Measurements from ENCODE around the gene F3. TPM values are rescaled to one million over a fixed set of nuclear protein-coding genes. Genes with fewer than 3 reads are reported as not detected.
A peak's percentile ranks its signal among the peaks of the same experiment; 100 is the strongest.

Gene F3
- polyA plus RNA-seq, 3 donors from 2014 or later, result not detected

DNA sequence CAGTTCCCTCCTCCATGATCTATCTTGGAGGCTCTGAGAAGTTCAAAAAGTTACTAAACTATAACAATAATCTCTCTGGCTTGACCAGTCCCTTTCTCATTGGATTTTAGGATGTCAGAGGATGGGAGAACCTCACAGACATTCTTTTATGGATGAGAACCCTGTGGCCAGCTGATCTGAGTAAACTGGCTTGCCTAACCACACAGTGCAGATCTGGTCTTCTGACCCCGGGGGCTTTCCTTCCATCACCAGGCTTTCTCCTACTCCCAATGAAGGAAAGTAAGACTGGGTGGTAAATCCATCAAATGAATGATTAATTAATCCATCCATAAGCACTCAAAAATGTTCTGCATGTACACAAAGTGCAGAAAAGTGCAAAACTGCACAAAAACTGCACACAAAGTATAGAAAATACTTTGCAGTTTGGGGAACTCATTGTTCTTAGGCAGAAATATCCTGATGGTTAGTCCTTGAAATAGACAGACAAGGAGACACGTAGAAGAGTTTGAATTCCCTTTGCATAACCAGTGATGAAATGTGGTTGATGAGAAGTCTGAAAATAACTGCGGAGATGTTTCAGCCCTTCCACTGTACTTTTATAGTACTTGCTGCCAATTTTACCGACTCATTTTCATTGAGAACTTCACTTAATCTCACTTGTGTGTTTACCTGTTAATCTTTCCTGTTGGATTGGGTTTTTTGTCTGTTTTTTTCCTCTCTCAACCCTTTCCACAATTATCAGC, 2.5 kb upstream of the F3 start:
- H3K27ac Mint-ChIP-seq, result no peak overlapping the region
- peaks cover 19 to 20% of the 10 kb centered on the region in 2 donors for H3K4me1 Mint-ChIP-seq
- H3K9me3 Mint-ChIP-seq, result peaks cover 0 to 3% (median 0%) of the 10 kb centered on the region in 6 donors
- H3K27me3 Mint-ChIP-seq (ENCODE audit: low read depth in 3 of 3), result peaks cover 8 to 28% (median 12%) of the 10 kb centered on the region in 3 donors
- no peaks in the 10 kb centered on the region for H3K36me3 Mint-ChIP-seq
- DNase-seq, result no peak
- H3K4me3 Mint-ChIP-seq, result no peak overlapping the region

GRCh38 chr1:94543001-94543400, 1.4 kb upstream of the F3 start:
- Mint-ChIP-seq H3K27me3 (ENCODE audit: low read depth in 3 of 3) (peaks cover 8 to 28% (median 14%) of the 10 kb centered on the region in 3 donors), H3K9me3 (peaks cover 0 to 3% (median 0%) of the 10 kb centered on the region in 6 donors), H3K4me3 (peak overlapping the region; percentile 65 to 79 (median 78)), H3K36me3 (no peaks in the 10 kb centered on the region), H3K4me1 (peaks cover 19 to 20% of the 10 kb centered on the region in 2 donors), H3K27ac (no peak overlapping the region)
- no peak for DNase-seq

DNA sequence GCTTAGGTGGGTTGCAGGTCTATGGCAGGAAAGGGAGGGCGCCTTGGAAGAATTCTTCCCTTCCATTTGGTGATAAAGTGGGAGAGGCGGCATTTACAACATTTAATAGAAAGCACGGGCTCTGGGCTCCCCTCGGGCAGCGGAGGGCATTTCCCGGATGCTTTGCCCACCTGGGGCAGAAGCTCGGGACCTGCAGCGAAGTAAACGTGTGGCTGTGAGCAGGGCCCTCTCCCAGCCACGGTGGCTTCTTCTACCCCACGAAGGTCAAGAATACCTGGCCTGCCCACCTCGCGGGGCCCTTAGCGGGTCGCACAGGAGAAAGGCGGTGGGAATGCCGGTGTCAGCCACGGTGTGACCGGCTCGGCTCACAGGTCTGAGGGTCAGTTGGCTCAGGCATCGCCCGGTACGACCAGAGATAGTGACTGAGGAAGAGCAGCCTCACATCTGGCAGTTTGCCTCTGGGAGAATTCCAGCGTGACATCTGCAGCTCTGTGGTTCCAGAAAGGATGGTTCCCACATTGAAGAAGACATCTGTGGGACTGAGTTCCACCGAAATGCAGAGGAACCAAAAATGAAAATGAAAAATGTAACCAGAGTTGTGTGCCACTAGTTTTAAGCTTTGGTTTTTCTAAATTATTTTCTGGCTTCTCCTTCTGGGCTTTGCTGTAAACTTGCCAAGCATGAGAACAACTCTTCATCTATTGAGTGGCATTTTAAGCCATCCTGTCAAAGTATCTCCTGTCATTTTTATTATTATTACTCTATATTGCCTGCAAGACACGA, 720 bp upstream of the F3 start:
- peak overlapping the region; percentile 65 to 79 (median 78) for H3K4me3 Mint-ChIP-seq
- DNase-seq, result peak in 1 of 3 donors; percentile 10
- H3K27me3 Mint-ChIP-seq (ENCODE audit: low read depth in 3 of 3), result peaks cover 8 to 28% (median 14%) of the 10 kb centered on the region in 3 donors
- no peaks in the 10 kb centered on the region for H3K36me3 Mint-ChIP-seq
- H3K4me1 Mint-ChIP-seq, result peaks cover 19 to 20% of the 10 kb centered on the region in 2 donors
- no peak overlapping the region for H3K27ac Mint-ChIP-seq
- H3K9me3 Mint-ChIP-seq, result peaks cover 0 to 3% (median 0%) of the 10 kb centered on the region in 6 donors

- no peak for DNase-seq
- H3K4me1 Mint-ChIP-seq, result peaks cover 19 to 20% of the 10 kb centered on the region in 2 donors
- H3K27me3 Mint-ChIP-seq (ENCODE audit: low read depth in 3 of 3), result peaks cover 8 to 25% (median 14%) of the 10 kb centered on the region in 3 donors
- H3K36me3 Mint-ChIP-seq, result no peaks in the 10 kb centered on the region
- peak overlapping the region; percentile 66 to 78 (median 71) for H3K4me3 Mint-ChIP-seq
- H3K9me3 Mint-ChIP-seq, result peaks cover 0 to 3% (median 0%) of the 10 kb centered on the region in 6 donors
- no peak overlapping the region for H3K27ac Mint-ChIP-seq
Measured at GRCh38 chr1:94540440-94541245, 916 bp downstream of the F3 start.

DNA sequence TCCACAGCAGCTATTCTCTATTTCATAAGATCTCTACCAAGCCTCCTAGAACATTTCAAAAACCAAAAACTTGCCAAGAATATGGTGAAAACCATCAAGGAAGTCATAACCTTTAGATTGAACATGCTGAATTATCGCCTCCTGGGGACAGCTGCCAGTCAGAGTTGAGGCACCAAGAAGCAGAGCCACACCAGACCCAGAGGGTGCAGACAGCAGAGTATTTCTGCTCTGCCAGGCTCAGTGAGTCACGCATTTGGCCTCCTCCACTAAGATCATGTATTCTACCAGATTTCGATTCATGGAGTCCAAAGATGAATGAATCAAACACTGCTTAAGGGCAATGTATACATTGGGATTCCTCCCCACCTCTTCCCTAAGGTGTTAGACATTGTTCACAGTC, 2.1 kb downstream of the F3 start:
- peaks cover 0 to 3% (median 0%) of the 10 kb centered on the region in 6 donors for H3K9me3 Mint-ChIP-seq
- peaks cover 19 to 20% of the 10 kb centered on the region in 2 donors for H3K4me1 Mint-ChIP-seq
- H3K27ac Mint-ChIP-seq, result no peak overlapping the region
- no peaks in the 10 kb centered on the region for H3K36me3 Mint-ChIP-seq
- H3K27me3 Mint-ChIP-seq (ENCODE audit: low read depth in 3 of 3), result peaks cover 8 to 25% (median 17%) of the 10 kb centered on the region in 3 donors
- H3K4me3 Mint-ChIP-seq, result no peak overlapping the region
- no peak for DNase-seq

DNA sequence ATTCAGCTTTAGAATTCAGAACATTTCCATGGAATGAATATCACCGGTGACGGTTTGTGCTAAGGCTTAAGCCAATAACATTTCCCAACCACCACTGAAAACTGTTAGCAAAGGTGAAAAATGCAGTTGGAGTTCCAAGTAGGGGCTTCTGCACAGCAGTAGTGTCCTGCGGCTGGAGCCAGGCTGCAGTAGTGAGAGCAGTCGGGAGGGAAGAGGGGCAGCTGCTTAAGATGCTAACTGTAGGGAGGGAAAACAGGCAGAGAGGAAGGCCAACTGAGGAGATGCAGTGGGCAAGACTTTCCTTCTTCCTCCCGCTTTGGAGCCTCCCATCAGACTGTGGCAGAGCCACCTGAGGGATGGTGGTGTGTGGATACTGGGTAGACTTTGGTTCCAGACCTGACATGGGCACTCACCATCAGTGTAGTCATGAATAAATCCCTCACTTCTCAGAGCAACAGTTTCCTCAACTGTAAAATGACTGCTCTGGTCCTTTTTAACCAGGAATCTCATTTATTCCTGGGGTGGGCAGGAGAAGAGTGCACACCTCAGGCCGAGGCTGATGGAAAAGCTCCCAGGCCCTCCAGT, 3.2 kb downstream of the F3 start:
- peaks cover 0 to 3% (median 0%) of the 10 kb centered on the region in 6 donors for H3K9me3 Mint-ChIP-seq
- no peak overlapping the region for H3K27ac Mint-ChIP-seq
- no peaks in the 10 kb centered on the region for H3K36me3 Mint-ChIP-seq
- H3K4me1 Mint-ChIP-seq, result peaks cover 19 to 20% of the 10 kb centered on the region in 2 donors
- no peak overlapping the region for H3K4me3 Mint-ChIP-seq
- H3K27me3 Mint-ChIP-seq (ENCODE audit: low read depth in 3 of 3), result peaks cover 8 to 21% (median 18%) of the 10 kb centered on the region in 3 donors
- DNase-seq, result no peak

- no peaks in the 10 kb centered on the region for H3K36me3 Mint-ChIP-seq
- H3K9me3 Mint-ChIP-seq, result peaks cover 0 to 3% (median 0%) of the 10 kb centered on the region in 6 donors
- H3K27ac Mint-ChIP-seq, result no peak overlapping the region
- DNase-seq, result no peak
- peaks cover 8 to 18% (median 14%) of the 10 kb centered on the region in 3 donors for H3K27me3 Mint-ChIP-seq (ENCODE audit: low read depth in 3 of 3)
- no peak overlapping the region for H3K4me3 Mint-ChIP-seq
- H3K4me1 Mint-ChIP-seq, result peaks cover 10 to 12% of the 10 kb centered on the region in 2 donors
Measured at GRCh38 chr1:94537254-94537653, 4.3 kb downstream of the F3 start.

DNA sequence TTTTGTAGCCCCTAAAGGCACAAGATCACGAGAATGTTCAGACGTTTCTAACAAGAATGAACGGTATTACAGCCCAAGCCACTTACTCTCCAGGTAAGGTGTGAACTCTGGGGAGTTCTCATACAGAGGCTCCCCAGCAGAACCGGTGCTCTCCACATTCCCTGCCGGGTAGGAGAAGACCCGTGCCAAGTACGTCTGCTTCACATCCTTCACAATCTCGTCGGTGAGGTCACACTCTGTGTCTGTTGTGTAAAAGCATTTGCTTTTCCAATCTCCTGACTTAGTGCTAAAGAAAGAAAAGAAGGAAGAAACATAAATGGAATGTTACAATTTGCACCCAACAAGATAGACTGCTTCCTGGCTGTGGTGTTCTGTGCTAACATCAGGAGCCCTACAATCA, 5.7 kb downstream of the F3 start:
- Mint-ChIP-seq H3K36me3 (no peaks in the 10 kb centered on the region), H3K27ac (no peak overlapping the region), H3K9me3 (peaks cover 0 to 2% (median 0%) of the 10 kb centered on the region in 6 donors), H3K4me3 (no peak overlapping the region), H3K4me1 (peaks cover 2 to 4% of the 10 kb centered on the region in 2 donors), H3K27me3 (ENCODE audit: low read depth in 3 of 3) (peaks cover 3 to 14% (median 13%) of the 10 kb centered on the region in 3 donors)
- DNase-seq, result no peak

DNA sequence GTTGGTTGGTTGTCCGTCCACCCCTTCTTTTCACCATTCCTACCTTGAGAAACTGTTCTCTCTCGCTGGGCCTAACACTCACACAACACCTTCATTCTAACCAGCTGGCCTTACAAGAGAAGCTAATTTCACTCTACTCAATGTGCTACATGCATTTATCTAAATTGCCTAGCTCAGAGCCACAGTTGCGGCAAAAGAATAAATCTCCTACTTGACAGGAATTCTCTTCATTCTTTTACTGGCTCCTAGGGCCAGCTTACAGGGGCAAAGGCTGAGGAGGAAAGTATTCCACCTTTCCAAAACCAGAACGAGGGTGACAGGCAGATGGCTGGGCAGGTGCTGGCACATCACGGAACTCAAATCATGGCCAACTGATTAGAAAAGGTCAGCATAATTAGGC, 6.5 kb downstream of the F3 start:
- H3K27ac Mint-ChIP-seq, result no peak overlapping the region
- no peak overlapping the region for H3K4me3 Mint-ChIP-seq
- H3K36me3 Mint-ChIP-seq, result no peaks in the 10 kb centered on the region
- no peak for DNase-seq
- no peaks in the 10 kb centered on the region for H3K4me1 Mint-ChIP-seq
- H3K27me3 Mint-ChIP-seq (ENCODE audit: low read depth in 3 of 3), result peaks cover 2 to 7% (median 7%) of the 10 kb centered on the region in 3 donors
- no peaks in the 10 kb centered on the region for H3K9me3 Mint-ChIP-seq

- H3K4me3 Mint-ChIP-seq, result no peak overlapping the region
- peaks cover 0 to 4% (median 4%) of the 10 kb centered on the region in 3 donors for H3K27me3 Mint-ChIP-seq (ENCODE audit: low read depth in 3 of 3)
- no peaks in the 10 kb centered on the region for H3K36me3 Mint-ChIP-seq
- no peak for DNase-seq
- H3K9me3 Mint-ChIP-seq, result no peaks in the 10 kb centered on the region
- H3K4me1 Mint-ChIP-seq, result no peaks in the 10 kb centered on the region
- no peak overlapping the region for H3K27ac Mint-ChIP-seq
Measured at GRCh38 chr1:94532077-94532476, 9.5 kb downstream of the F3 start.

DNA sequence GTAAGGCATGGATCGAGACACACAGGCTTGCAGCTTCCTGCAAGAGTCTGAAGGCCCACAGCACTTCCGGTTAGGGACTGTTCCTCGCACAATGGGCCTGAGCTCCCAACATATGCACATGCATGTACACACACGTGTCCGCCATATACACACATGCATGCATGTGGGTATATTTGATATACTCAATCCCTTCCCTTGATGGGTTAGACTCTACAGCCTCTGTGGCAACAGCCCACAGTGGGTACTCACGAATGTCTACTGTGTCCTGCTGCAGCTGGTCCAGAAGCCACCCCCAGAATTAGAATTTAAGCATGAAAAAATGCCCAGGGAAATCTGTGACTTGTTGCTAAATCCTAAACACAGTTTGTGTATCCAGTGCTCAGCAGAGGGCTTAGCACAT, 9.9 kb downstream of the F3 start:
- Mint-ChIP-seq H3K27me3 (ENCODE audit: low read depth in 3 of 3) (peaks cover under 1 to 6% (median 5%) of the 10 kb centered on the region in 3 donors), H3K36me3 (no peaks in the 10 kb centered on the region), H3K9me3 (no peaks in the 10 kb centered on the region), H3K4me1 (no peaks in the 10 kb centered on the region), H3K27ac (no peak overlapping the region), H3K4me3 (no peak overlapping the region)
- no peak for DNase-seq

DNA sequence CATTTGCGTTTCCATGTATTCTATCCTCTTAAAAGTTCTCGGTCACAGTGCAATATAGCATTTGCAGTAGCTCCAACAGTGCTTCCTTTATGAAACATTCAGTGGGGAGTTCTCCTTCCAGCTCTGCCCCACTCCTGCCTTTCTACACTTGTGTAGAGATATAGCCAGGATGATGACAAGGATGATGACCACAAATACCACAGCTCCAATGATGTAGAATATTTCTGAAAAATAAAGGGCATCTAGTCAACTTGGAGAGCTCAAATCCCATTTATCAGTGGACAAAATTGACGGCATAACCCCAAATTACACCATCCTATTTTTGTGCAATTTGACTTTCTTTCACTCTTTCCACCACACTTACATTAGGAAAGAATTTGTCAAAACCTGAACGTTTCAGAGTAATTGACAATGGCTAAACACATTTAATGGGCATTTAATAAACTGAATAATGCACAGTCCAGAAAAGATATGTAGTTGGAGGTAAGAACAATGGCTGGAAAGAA, 11.1 kb downstream of the F3 start:
- Mint-ChIP-seq H3K27ac (peak overlapping the region in 1 of 6 donors; percentile 25), H3K36me3 (no peaks in the 10 kb centered on the region), H3K4me3 (no peak overlapping the region), H3K9me3 (no peaks in the 10 kb centered on the region), H3K27me3 (ENCODE audit: low read depth in 3 of 3) (peaks cover 4 to 7% (median 7%) of the 10 kb centered on the region in 3 donors), H3K4me1 (no peaks in the 10 kb centered on the region)
- DNase-seq, result no peak

DNA sequence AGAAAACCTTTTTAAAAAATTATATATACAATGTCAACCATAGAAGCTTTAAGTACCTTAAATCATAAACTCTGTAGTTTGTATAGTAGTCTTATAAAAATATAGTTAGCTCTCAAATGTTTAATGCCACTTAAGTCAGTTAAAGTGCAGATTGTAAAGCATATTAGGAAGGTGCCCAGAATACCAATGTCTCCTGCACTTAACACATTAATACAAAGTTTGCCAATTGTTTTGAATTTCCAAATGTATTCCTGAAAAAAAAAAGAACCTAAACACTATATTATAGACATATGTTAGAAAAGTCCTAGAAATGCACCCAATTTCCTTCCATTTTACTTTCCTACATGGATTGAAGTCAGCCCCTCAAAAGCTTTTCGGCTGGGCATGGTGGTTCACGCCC, 12.1 kb downstream of the F3 start:
- H3K36me3 Mint-ChIP-seq, result no peaks in the 10 kb centered on the region
- H3K4me1 Mint-ChIP-seq, result no peaks in the 10 kb centered on the region
- H3K27me3 Mint-ChIP-seq (ENCODE audit: low read depth in 3 of 3), result peaks cover 4 to 7% (median 7%) of the 10 kb centered on the region in 3 donors

More for the DNA sequence above, 12.1 kb downstream of the F3 start:
- no peak for DNase-seq
- H3K9me3 Mint-ChIP-seq, result no peaks in the 10 kb centered on the region
- H3K4me3 Mint-ChIP-seq, result no peak overlapping the region
- no peak overlapping the region for H3K27ac Mint-ChIP-seq

Measured in immature natural killer cell (primary cell).